ENCODE measurements around the gene METTL9.

METTL9 gene

DNA sequence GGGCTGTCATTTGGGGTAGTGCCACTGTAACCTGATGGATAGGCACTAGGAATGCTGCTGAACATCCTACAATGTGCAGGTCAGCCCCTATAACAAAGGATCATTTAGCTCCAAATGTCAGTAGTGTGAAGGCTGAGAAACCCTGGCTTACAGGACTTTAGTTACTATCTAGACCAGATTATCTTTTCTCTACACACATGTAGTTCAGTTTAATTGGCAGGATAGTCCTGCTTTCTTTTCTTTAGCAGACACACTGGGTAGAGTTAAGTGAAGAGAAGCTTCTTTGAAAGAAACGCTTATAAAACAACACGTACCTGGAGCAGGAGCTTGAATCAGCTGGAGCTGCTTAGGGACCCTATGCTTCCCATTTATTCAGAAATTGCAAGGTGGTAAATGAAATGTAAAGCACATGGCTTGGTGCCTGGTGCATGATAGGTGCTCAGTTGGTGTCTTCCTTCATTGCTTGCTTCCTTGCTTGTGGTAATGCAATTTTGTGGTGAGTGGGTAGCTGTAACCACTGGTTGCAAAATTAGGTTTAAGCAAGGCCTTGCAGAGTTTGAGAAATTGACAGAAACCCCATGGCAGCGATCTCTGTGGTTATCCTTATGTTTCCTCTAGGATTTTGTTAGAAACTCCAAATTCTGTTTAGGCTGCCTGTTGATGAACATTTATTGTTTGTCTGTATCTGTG lies 9.4 kb downstream of the METTL9 start:
- H3K27ac ChIP-seq (ENCODE audit: low read length) = no peak overlapping the region
- H3K9me3 ChIP-seq (ENCODE audit: control insufficient read depth, insufficient read depth, low read length) = no peaks in the 10 kb centered on the region
- no peak for DNase-seq (ENCODE audit: low read depth, low spot score)
- no peaks in the 10 kb centered on the region for H3K27me3 ChIP-seq (ENCODE audit: control insufficient read depth, insufficient read depth, low read length)
- no peaks in the 10 kb centered on the region for H3K36me3 ChIP-seq (ENCODE audit: control insufficient read depth, insufficient read depth, low read length)
- H3K4me1 ChIP-seq (ENCODE audit: control insufficient read depth, insufficient read depth, low read length) = peaks cover 3% of the 10 kb centered on the region; the same call in 1 of the 2 replicates
- WGBS (ENCODE audit: insufficient coverage, insufficient read length) = no CpG with 5 or more reads among the region's 3 CpGs
- H3K4me3 ChIP-seq (ENCODE audit: low read length) = no peak overlapping the region

DNA sequence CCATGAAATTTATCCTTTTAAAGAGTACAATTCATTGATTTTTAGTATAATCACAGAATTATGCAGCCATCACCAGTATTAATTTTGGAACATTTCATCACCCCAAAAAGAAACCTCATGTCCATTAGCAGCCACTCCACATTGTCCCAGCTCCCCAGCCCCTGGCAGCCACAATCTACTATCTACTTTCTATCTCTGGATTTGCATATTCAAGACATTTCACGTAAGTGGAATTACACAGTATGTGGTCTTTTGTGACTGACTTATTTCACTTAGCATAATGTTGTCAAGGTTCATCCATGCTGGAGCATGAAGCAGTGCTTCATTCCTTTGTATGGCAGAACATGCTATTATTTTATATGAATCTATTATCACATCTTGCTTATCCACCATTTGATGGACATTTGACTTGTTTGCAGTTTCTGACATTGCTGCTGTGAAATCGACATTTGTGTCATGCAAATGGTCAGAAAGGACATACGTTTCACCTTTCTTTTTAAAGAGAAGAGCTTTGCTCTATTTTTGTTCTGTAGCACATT lies 10.7 kb downstream of the METTL9 start:
- peaks cover 3% of the 10 kb centered on the region; the same call in 1 of the 2 replicates for H3K4me1 ChIP-seq (ENCODE audit: control insufficient read depth, insufficient read depth, low read length)
- no peaks in the 10 kb centered on the region for H3K9me3 ChIP-seq (ENCODE audit: control insufficient read depth, insufficient read depth, low read length)
- H3K27me3 ChIP-seq (ENCODE audit: control insufficient read depth, insufficient read depth, low read length) = no peaks in the 10 kb centered on the region
- no peak overlapping the region for H3K4me3 ChIP-seq (ENCODE audit: low read length)
- H3K36me3 ChIP-seq (ENCODE audit: control insufficient read depth, insufficient read depth, low read length) = no peaks in the 10 kb centered on the region
- H3K27ac ChIP-seq (ENCODE audit: low read length) = no peak overlapping the region
- no peak for DNase-seq (ENCODE audit: low read depth, low spot score)
- no CpG with 5 or more reads among the region's 3 CpGs for WGBS (ENCODE audit: insufficient coverage, insufficient read length)

DNA sequence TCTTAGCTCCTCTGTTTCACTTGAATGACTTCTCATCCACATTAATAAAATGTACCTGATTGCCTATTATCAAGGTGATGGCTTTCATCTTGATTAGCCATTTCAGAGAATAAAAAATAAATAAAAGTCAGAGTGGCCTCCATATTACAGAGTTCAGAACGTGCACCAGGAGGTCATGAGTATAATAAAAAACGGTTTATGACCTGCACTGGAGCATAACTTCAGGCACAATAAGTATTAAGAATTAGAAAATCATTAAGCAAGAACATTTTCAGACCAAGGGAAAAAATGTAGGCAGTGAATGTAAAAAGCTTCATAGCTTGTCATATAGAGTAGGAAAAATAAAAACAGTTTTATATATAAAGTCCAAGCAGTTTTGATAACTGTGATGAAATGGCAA lies 11.4 kb downstream of the METTL9 start:
- peaks cover 3% of the 10 kb centered on the region; the same call in 1 of the 2 replicates for H3K4me1 ChIP-seq (ENCODE audit: control insufficient read depth, insufficient read depth, low read length)
- no peak overlapping the region for H3K4me3 ChIP-seq (ENCODE audit: low read length)
- H3K27ac ChIP-seq (ENCODE audit: low read length) = no peak overlapping the region
- no peaks in the 10 kb centered on the region for H3K9me3 ChIP-seq (ENCODE audit: control insufficient read depth, insufficient read depth, low read length)
- WGBS (ENCODE audit: insufficient coverage, insufficient read length) = no CpG with 5 or more reads among the region's 2 CpGs
- no peaks in the 10 kb centered on the region for H3K36me3 ChIP-seq (ENCODE audit: control insufficient read depth, insufficient read depth, low read length)
- DNase-seq (ENCODE audit: low read depth, low spot score) = no peak
- no peaks in the 10 kb centered on the region for H3K27me3 ChIP-seq (ENCODE audit: control insufficient read depth, insufficient read depth, low read length)

DNA sequence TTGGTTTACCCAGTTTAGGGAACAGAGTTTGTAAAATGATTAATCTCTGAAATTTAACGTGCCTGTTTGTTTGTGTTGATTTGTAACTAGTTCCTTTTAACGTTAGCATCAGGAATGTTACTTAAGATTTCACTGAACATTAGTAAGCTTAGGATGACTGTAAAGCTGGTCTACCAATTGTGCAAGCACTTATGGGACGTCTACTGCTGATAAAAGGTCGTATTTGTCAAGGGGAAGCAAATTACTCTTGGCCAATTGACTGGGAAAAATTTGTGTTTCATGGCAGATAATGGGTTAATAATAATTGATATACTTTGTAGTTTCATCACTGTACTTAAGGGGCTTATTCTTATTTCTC lies 11.8 kb downstream of the METTL9 start:
- H3K4me1 ChIP-seq (ENCODE audit: control insufficient read depth, insufficient read depth, low read length) = peaks cover 3% of the 10 kb centered on the region; the same call in 1 of the 2 replicates

DNA sequence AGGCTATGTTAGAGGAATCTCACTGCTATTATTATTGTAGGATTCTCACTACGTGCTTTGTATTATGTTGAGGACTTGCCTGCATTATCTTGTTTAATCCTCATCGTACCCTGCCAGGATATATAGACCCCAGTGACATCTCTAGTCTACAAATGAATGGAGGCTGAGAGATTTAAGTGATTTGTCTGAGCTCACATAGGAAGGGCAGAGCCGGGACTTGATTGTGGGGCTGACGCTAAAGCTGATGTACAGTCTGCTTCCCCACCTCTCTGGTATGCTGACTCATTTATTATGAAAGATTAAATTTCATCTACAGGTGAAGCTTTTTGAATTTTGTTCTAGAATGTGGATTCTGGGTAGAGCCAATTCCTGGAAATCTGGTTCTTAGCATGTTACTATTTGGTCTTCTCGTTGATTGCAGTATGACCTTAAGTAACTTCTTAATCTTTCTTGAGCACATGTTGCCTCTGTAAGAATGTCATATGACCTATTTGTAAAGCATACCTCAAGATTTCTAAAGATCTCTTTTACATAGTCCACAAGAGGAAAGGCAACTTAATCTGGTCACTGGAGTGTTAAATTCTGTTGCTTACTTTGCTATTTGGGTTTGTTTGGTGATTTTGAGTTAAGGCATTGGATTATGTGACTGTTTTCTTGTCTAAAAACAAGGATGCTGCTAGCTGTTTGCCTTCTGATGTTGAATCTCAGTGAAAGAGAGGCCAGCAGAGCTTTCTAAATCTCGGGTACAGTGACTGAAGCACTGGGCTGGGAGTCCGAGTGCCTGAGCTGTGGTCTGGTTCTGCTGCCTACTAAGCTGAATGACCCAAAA lies 12.4 kb downstream of the METTL9 start:
- Histone ChIP-seq H3K27ac (ENCODE audit: low read length) (no peak overlapping the region), H3K4me1 (ENCODE audit: control insufficient read depth, insufficient read depth, low read length) (peaks cover 3% of the 10 kb centered on the region; the same call in 1 of the 2 replicates), H3K4me3 (ENCODE audit: low read length) (no peak overlapping the region), H3K9me3 (ENCODE audit: control insufficient read depth, insufficient read depth, low read length) (no peaks in the 10 kb centered on the region), H3K36me3 (ENCODE audit: control insufficient read depth, insufficient read depth, low read length) (no peaks in the 10 kb centered on the region), H3K27me3 (ENCODE audit: control insufficient read depth, insufficient read depth, low read length) (no peaks in the 10 kb centered on the region)
- WGBS (ENCODE audit: insufficient coverage, insufficient read length) = no CpG with 5 or more reads among the region's 7 CpGs
- no peak for DNase-seq (ENCODE audit: low read depth, low spot score)

More for the DNA sequence above, 11.8 kb downstream of the METTL9 start:
- H3K27ac ChIP-seq (ENCODE audit: low read length) = no peak overlapping the region
- H3K27me3 ChIP-seq (ENCODE audit: control insufficient read depth, insufficient read depth, low read length) = no peaks in the 10 kb centered on the region
- no peak overlapping the region for H3K4me3 ChIP-seq (ENCODE audit: low read length)
- no CpG with 5 or more reads among the region's 4 CpGs for WGBS (ENCODE audit: insufficient coverage, insufficient read length)
- DNase-seq (ENCODE audit: low read depth, low spot score) = no peak
- H3K9me3 ChIP-seq (ENCODE audit: control insufficient read depth, insufficient read depth, low read length) = no peaks in the 10 kb centered on the region
- no peaks in the 10 kb centered on the region for H3K36me3 ChIP-seq (ENCODE audit: control insufficient read depth, insufficient read depth, low read length)

DNA sequence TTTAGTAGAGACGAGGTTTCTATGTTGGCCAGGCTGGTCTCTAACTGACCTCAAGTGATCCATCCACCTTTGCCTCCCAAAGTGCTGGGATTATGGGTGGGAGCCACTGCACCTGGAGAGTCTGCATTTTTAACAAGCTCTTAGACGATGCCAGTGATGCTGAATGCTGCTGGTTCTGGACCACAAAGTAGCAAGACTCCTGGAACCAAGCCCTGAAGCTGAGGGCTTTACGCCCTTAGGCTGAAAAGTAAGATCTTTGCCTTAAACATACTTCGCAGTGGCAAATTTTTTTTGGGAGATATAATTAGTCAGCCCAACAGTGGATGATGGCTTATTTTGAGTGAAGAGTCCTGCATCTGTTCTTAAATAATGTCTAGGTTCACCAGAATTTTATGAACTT lies 14.0 kb downstream of the METTL9 start:
- Histone ChIP-seq H3K4me1 (ENCODE audit: control insufficient read depth, insufficient read depth, low read length) (peaks cover 3% of the 10 kb centered on the region; the same call in 1 of the 2 replicates), H3K27me3 (ENCODE audit: control insufficient read depth, insufficient read depth, low read length) (no peaks in the 10 kb centered on the region), H3K36me3 (ENCODE audit: control insufficient read depth, insufficient read depth, low read length) (no peaks in the 10 kb centered on the region), H3K27ac (ENCODE audit: low read length) (no peak overlapping the region), H3K4me3 (ENCODE audit: low read length) (no peak overlapping the region), H3K9me3 (ENCODE audit: control insufficient read depth, insufficient read depth, low read length) (no peaks in the 10 kb centered on the region)
- no peak for DNase-seq (ENCODE audit: low read depth, low spot score)
- no CpG with 5 or more reads among the region's 4 CpGs for WGBS (ENCODE audit: insufficient coverage, insufficient read length)

DNA sequence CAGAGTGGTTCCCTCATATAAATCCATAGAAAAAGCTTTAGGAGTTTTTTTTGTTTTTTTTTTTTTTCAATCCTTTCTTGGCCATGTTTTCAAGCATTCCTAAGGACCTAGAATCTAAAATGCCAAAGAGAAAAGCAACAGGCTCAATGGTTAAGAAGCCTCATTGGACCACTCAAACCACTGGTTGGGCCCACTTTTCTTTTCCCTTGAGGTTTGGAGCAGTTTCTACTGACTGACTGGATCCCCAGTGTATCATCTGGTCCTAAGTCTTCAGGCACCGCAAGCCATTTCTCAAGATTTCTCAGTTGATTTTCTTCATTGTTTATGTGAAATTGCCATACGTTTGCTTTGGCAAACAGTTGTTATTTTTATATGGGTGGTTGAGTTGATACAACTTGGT lies 14.4 kb downstream of the METTL9 start:
- Histone ChIP-seq H3K9me3 (ENCODE audit: control insufficient read depth, insufficient read depth, low read length) (no peaks in the 10 kb centered on the region), H3K4me1 (ENCODE audit: control insufficient read depth, insufficient read depth, low read length) (peaks cover 3% of the 10 kb centered on the region; the same call in 1 of the 2 replicates), H3K27me3 (ENCODE audit: control insufficient read depth, insufficient read depth, low read length) (no peaks in the 10 kb centered on the region), H3K4me3 (ENCODE audit: low read length) (no peak overlapping the region), H3K36me3 (ENCODE audit: control insufficient read depth, insufficient read depth, low read length) (no peaks in the 10 kb centered on the region), H3K27ac (ENCODE audit: low read length) (no peak overlapping the region)
- no CpG with 5 or more reads among the region's 2 CpGs for WGBS (ENCODE audit: insufficient coverage, insufficient read length)
- DNase-seq (ENCODE audit: low read depth, low spot score) = no peak

DNA sequence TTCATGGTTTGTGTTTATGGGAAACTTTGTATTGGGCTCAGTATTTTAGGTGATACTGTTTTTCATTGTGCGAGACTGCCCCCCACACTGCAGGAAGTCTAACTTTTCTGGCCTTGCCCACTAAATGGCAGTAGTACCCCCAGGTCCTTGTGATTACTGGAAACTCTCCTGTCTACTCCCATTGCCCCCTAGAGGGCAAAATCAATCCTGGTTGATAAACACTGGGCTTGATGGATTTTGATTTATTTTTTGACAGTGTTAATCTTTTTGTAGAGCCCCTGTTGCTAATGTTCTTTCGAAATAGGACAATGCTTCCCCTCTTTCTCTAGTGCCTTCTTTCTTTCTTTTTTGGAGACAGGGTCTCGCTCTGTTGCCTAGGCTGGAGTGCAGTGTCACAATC lies 15.5 kb downstream of the METTL9 start:
- Histone ChIP-seq H3K36me3 (ENCODE audit: control insufficient read depth, insufficient read depth, low read length) (no peaks in the 10 kb centered on the region), H3K9me3 (ENCODE audit: control insufficient read depth, insufficient read depth, low read length) (no peaks in the 10 kb centered on the region), H3K4me1 (ENCODE audit: control insufficient read depth, insufficient read depth, low read length) (no peaks in the 10 kb centered on the region; the same call in 1 of the 2 replicates), H3K27ac (ENCODE audit: low read length) (no peak overlapping the region), H3K4me3 (ENCODE audit: low read length) (no peak overlapping the region), H3K27me3 (ENCODE audit: control insufficient read depth, insufficient read depth, low read length) (no peaks in the 10 kb centered on the region)
- WGBS (ENCODE audit: insufficient coverage, insufficient read length) = no CpG with 5 or more reads among the region's 3 CpGs
- no peak for DNase-seq (ENCODE audit: low read depth, low spot score)

DNA sequence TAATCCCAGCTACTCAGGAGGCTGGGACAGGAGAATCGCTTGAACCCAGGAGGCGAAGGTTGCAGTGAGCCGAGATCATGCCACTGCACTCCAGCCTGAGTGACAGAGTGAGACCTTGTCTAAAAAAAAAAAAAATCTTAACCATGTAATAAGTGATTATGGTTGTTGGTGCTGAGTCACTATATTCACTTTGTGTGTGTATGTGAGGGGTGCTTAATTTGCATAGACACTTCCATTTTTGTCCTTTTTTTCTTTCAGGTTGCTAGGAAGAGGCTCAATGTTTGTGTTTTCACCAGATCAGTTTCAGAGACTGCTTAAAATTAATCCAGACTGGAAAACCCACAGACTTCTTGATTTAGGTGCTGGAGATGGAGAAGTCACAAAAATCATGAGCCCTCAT lies 18.2 kb downstream of the METTL9 start:
- no CpG with 5 or more reads among the region's 3 CpGs for WGBS (ENCODE audit: insufficient coverage, insufficient read length)

DNA sequence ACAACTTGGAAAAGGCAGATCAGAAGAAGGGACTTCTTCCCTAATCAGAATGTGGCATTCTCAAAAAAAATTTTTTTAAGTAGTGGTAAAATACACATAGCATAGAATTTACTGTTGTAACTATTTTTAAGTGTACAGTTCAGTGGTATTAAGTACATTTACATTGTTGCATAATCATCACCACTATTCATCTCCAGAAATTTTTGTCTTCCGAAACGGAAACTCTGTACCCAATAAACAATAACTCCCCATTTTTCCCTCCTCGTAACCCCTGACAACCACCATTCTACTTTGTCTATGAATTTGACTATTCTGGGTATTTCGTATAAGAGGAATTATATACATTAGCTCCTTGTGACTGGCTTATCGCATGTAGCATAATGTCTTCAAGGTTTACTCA lies 18.9 kb downstream of the METTL9 start:
- WGBS (ENCODE audit: insufficient coverage, insufficient read length) = 100% methylated on average over 2 of the region's 5 CpGs
- Histone ChIP-seq H3K4me1 (ENCODE audit: control insufficient read depth, insufficient read depth, low read length) (no peaks in the 10 kb centered on the region), H3K27me3 (ENCODE audit: control insufficient read depth, insufficient read depth, low read length) (no peaks in the 10 kb centered on the region), H3K27ac (ENCODE audit: low read length) (no peak overlapping the region), H3K36me3 (ENCODE audit: control insufficient read depth, insufficient read depth, low read length) (no peaks in the 10 kb centered on the region), H3K4me3 (ENCODE audit: low read length) (no peak overlapping the region), H3K9me3 (ENCODE audit: control insufficient read depth, insufficient read depth, low read length) (no peaks in the 10 kb centered on the region)
- no peak for DNase-seq (ENCODE audit: low read depth, low spot score)

More for the DNA sequence above, 18.2 kb downstream of the METTL9 start:
- H3K4me1 ChIP-seq (ENCODE audit: control insufficient read depth, insufficient read depth, low read length) = no peaks in the 10 kb centered on the region
- no peak for DNase-seq (ENCODE audit: low read depth, low spot score)
- H3K9me3 ChIP-seq (ENCODE audit: control insufficient read depth, insufficient read depth, low read length) = no peaks in the 10 kb centered on the region
- no peaks in the 10 kb centered on the region for H3K27me3 ChIP-seq (ENCODE audit: control insufficient read depth, insufficient read depth, low read length)
- no peak overlapping the region for H3K4me3 ChIP-seq (ENCODE audit: low read length)
- no peak overlapping the region for H3K27ac ChIP-seq (ENCODE audit: low read length)
- no peaks in the 10 kb centered on the region for H3K36me3 ChIP-seq (ENCODE audit: control insufficient read depth, insufficient read depth, low read length)

Data from iPS DF 6.9 (cell line).